GM18511 (cell line): ENCODE measurements around the gene VAV1.

ENCODE experiments used
- ATAC-seq: cut with Tn5 transposase; IDR thresholded peaks from one replicate; pipeline ENCODE4 v1.9.1; 2021; ENCODE audit warnings: mild to moderate bottlenecking, moderate library complexity; ENCODE audit not compliant: unreplicated experiment

The VAV1 gene

GRCh38 chr19:6886277-6886897, 113.9 kb downstream of the VAV1 start:
- ATAC-seq: no peak

- ATAC-seq: no peak
Measured at GRCh38 chr19:6887316-6887715, 114.8 kb downstream of the VAV1 start, which contains the start of gene ADGRE1. Gene ADGRE1 (plus strand): TSS chr19:6887579. CDS start chr19:6887609, 30 bp downstream.

GRCh38 chr19:6888967-6889366, 116.5 kb downstream of the VAV1 start:
- no peak for ATAC-seq

- no peak for ATAC-seq
Measured at GRCh38 chr19:6890401-6890913, 117.9 kb downstream of the VAV1 start.

- no peak for ATAC-seq
Measured at GRCh38 chr19:6890938-6891337, 118.4 kb downstream of the VAV1 start.

- ATAC-seq: no peak
Measured at GRCh38 chr19:6891761-6892385, 119.4 kb downstream of the VAV1 start.

GRCh38 chr19:6894313-6894712, 121.8 kb downstream of the VAV1 start:
- ATAC-seq: no peak

- ATAC-seq: no peak
Measured at GRCh38 chr19:6903446-6903845, 130.9 kb downstream of the VAV1 start.

- no peak for ATAC-seq
Measured at GRCh38 chr19:6906559-6907060, 134.1 kb downstream of the VAV1 start.
